DND-41 (cell line): ENCODE data around the gene UBE3C.

ENCODE experiments used
- ATAC-seq: fragments of 200-7000 bp; cut with Tn5 transposase; 3 replicates; pipeline ENCODE4 v1.9.1; 2021; ENCODE audit warnings: low read depth; ENCODE audit not compliant: insufficient read depth
- DNase-seq: peaks from one replicate; pipeline ENCODE4 v3.0.0-alpha.2; 2020
- H2AFZ ChIP-seq: 2 replicates; pipeline ENCODE4 v1.6.0; 2012; ENCODE audit warnings: low read depth, low read length
- H3K27ac ChIP-seq: 2 replicates; pipeline ENCODE4 v1.5.1; 2012; ENCODE audit warnings: low read length, inconsistent platforms
- H3K27me3 ChIP-seq: fragments of 200-600 bp; sonication (generic); 2 replicates; pipeline ENCODE4 v1.6.0; 2012; ENCODE audit warnings: low read length, mild to moderate bottlenecking, inconsistent platforms; ENCODE audit not compliant: insufficient read depth, poor library complexity
- H3K36me3 ChIP-seq: 2 replicates; pipeline ENCODE4 v1.5.1; 2012; ENCODE audit warnings: low read length, inconsistent platforms; ENCODE audit not compliant: insufficient read depth
- H3K4me1 ChIP-seq: 2 replicates; pipeline ENCODE4 v1.5.1; 2012; ENCODE audit warnings: mild to moderate bottlenecking, low read length; ENCODE audit not compliant: insufficient read depth
- H3K4me2 ChIP-seq: 2 replicates; pipeline ENCODE4 v1.6.0; 2012; ENCODE audit warnings: mild to moderate bottlenecking, moderate library complexity, low read length, inconsistent platforms; ENCODE audit not compliant: insufficient read depth
- H3K4me3 ChIP-seq, 2 experiments: fragments of 200-600 bp in 1 of 2; shearing (Covaris generic) in 1 of 2; 2 replicates each; pipeline ENCODE4 v1.5.1; 2012 to 2016; ENCODE audit warnings: inconsistent platforms in 2 of 2, low read length in 2 of 2, mild to moderate bottlenecking in 2 of 2, low read depth in 1 of 2, moderate library complexity in 1 of 2
- H3K79me2 ChIP-seq: 2 replicates; pipeline ENCODE4 v1.6.0; 2012; ENCODE audit warnings: low read length, inconsistent platforms; ENCODE audit not compliant: insufficient read depth
- H3K9ac ChIP-seq: 2 replicates; pipeline ENCODE4 v1.6.0; 2012; ENCODE audit warnings: low read depth, mild to moderate bottlenecking, inconsistent platforms, low read length, moderate library complexity
- H3K9me3 ChIP-seq: 2 replicates; pipeline ENCODE4 v1.5.1; 2012; ENCODE audit warnings: low read length, moderate library complexity, mild to moderate bottlenecking, inconsistent platforms; ENCODE audit not compliant: insufficient read depth, severe bottlenecking
- H4K20me1 ChIP-seq: 2 replicates; pipeline ENCODE4 v1.6.0; 2012; ENCODE audit warnings: low read length; ENCODE audit not compliant: insufficient read depth
- CTCF ChIP-seq: IDR thresholded peaks from 2 replicates; pipeline ENCODE4 v1.5.1; 2012; ENCODE audit warnings: borderline replicate concordance, low read length, moderate library complexity, mild to moderate bottlenecking; ENCODE audit not compliant: poor library complexity, severe bottlenecking; ENCODE audit errors: extremely low read depth
- EZH2 ChIP-seq: IDR thresholded peaks from 3 replicates; pipeline ENCODE4 v1.6.1; 2012; ENCODE audit warnings: borderline replicate concordance, low read depth, mild to moderate bottlenecking, moderate library complexity, low read length, inconsistent platforms; ENCODE audit not compliant: severe bottlenecking

The UBE3C gene

GRCh38 chr7:157292770-157293412 is 154.2 kb downstream of the UBE3C start:
- H3K4me1 ChIP-seq = no peaks in the 10 kb centered on the region
- H4K20me1 ChIP-seq = no peaks in the 10 kb centered on the region
- no peaks in the 10 kb centered on the region for H3K9me3 ChIP-seq
- H3K36me3 ChIP-seq = no peaks in the 10 kb centered on the region
- no peak overlapping the region for H3K27ac ChIP-seq
- no peaks in the 10 kb centered on the region for H3K27me3 ChIP-seq
- H3K9ac ChIP-seq = no peak overlapping the region
- no peak overlapping the region for H3K4me3 ChIP-seq
- no peaks in the 10 kb centered on the region for H3K79me2 ChIP-seq
- no peak overlapping the region for H2AFZ ChIP-seq
- DNase-seq (no peak), ATAC-seq (no peak)
- TF ChIP-seq CTCF (no peak), EZH2 (no peak)
- no peak overlapping the region for H3K4me2 ChIP-seq

- no peak overlapping the region for H2AFZ ChIP-seq
- no peaks in the 10 kb centered on the region for H3K9me3 ChIP-seq
- no peak overlapping the region for H3K4me3 ChIP-seq
- no peak for TF ChIP-seq EZH2
- TF ChIP-seq CTCF = no peak
- no peaks in the 10 kb centered on the region for H3K4me1 ChIP-seq
- no peak for DNase-seq
- H3K9ac ChIP-seq = no peak overlapping the region
- no peaks in the 10 kb centered on the region for H4K20me1 ChIP-seq
- ATAC-seq = no peak
- no peak overlapping the region for H3K4me2 ChIP-seq
- H3K79me2 ChIP-seq = no peaks in the 10 kb centered on the region
- H3K27me3 ChIP-seq = no peaks in the 10 kb centered on the region
- H3K36me3 ChIP-seq = no peaks in the 10 kb centered on the region
- no peak overlapping the region for H3K27ac ChIP-seq
Measured at GRCh38 chr7:157293413-157293788, 154.7 kb downstream of the UBE3C start.

- H3K4me1 ChIP-seq = peaks cover 13% of the 10 kb centered on the region
- no peak overlapping the region for H3K27ac ChIP-seq
- no peak for ATAC-seq
Measured at GRCh38 chr7:157294773-157295172, 156.0 kb downstream of the UBE3C start.

More at GRCh38 chr7:157294773-157295172, 156.0 kb downstream of the UBE3C start:
- H3K4me3 ChIP-seq = no peak overlapping the region
- H3K4me2 ChIP-seq = no peak overlapping the region
- DNase-seq = no peak
- H3K36me3 ChIP-seq = no peaks in the 10 kb centered on the region
- no peaks in the 10 kb centered on the region for H4K20me1 ChIP-seq
- H3K9me3 ChIP-seq = no peaks in the 10 kb centered on the region
- peaks cover 7% of the 10 kb centered on the region for H3K79me2 ChIP-seq
- no peak for TF ChIP-seq CTCF
- H3K9ac ChIP-seq = no peak overlapping the region
- no peak overlapping the region for H2AFZ ChIP-seq
- no peaks in the 10 kb centered on the region for H3K27me3 ChIP-seq
